GM19238 (cell line): ENCODE results near the gene AJM1.
A peak's percentile ranks its signal among the peaks of the same experiment; 100 is the strongest.
"Not testable (repeated sequence)": the region's sequence is repeated elsewhere in the genome, so short reads cannot be mapped to it uniquely, and the experiment has no call there.

Source experiments
- DNase-seq: peaks from one replicate; pipeline ENCODE4 v3.0.0; 2011; ENCODE audit warnings: low spot score; ENCODE audit not compliant: insufficient read length

The AJM1 gene

GRCh38 chr9:136867480-136867879, 25.2 kb downstream of the AJM1 start:
- DNase-seq: no peak

GRCh38 chr9:136867917-136868316, 25.6 kb downstream of the AJM1 start:
- DNase-seq: no peak

GRCh38 chr9:136868644-136869043, 26.4 kb downstream of the AJM1 start:
- no peak for DNase-seq

GRCh38 chr9:136869611-136870010, 27.3 kb downstream of the AJM1 start:
- DNase-seq: not testable (repeated sequence)

GRCh38 chr9:136875155-136875554, 32.9 kb downstream of the AJM1 start:
- DNase-seq: no peak

GRCh38 chr9:136876476-136876875, 34.2 kb downstream of the AJM1 start:
- no peak for DNase-seq

GRCh38 chr9:136880651-136881050, 38.4 kb downstream of the AJM1 start:
- DNase-seq: no peak

GRCh38 chr9:136881691-136882108, 39.4 kb downstream of the AJM1 start:
- peak; percentile 77 for DNase-seq

- DNase-seq: peak; percentile 82
These were observed 40.0 kb downstream of the AJM1 start for GRCh38 chr9:136882109-136882946.

GRCh38 chr9:136882947-136883283, 40.6 kb downstream of the AJM1 start:
- DNase-seq: not testable (repeated sequence)

- DNase-seq: not testable (repeated sequence)
These were observed 41.4 kb downstream of the AJM1 start for GRCh38 chr9:136883670-136884069.

- peak; percentile 100 for DNase-seq
These were observed 43.8 kb downstream of the AJM1 start, which contains the start of gene TRAF2 for GRCh38 chr9:136885950-136886578. TSS of gene TRAF2 (plus strand) at chr9:136886516. CDS start at chr9:136898741, 12,225 bp downstream.

- peak; percentile 85 for DNase-seq
These were observed 44.6 kb downstream of the AJM1 start for GRCh38 chr9:136886610-136887597.

- no peak for DNase-seq
These were observed 46.2 kb downstream of the AJM1 start for GRCh38 chr9:136888454-136888853.

GRCh38 chr9:136889858-136890257, 47.6 kb downstream of the AJM1 start:
- DNase-seq: no peak

GRCh38 chr9:136890661-136891060, 48.4 kb downstream of the AJM1 start:
- DNase-seq: no peak
